Aorta (tissue), 5 donors: ENCODE data around the gene TERC. TPM values are rescaled to one million over a fixed set of nuclear protein-coding genes. Genes with fewer than 3 reads are reported as not detected.

ENCODE experiments used
- ATAC-seq: fragments of 200-7000 bp; cut with Tn5 transposase; one replicate; pipeline ENCODE4 v1.9.1; 2022; ENCODE audit warnings: moderate library complexity; ENCODE audit not compliant: low FRiP score
- DNase-seq, 2 donors: peaks; one replicate each; pipeline ENCODE4 v3.0.0-alpha.2; 2020
- H3K27ac ChIP-seq, 2 donors: one replicate each; pipeline ENCODE4 v1.5.1; 2013; ENCODE audit warnings: low read length in 2 of 2, mild to moderate bottlenecking in 2 of 2, moderate library complexity in 2 of 2, control low read depth in 1 of 2, inconsistent platforms in 1 of 2, low read depth in 1 of 2
- H3K27me3 ChIP-seq, 2 donors: one replicate each; pipeline ENCODE4 v1.6.1; 2013; ENCODE audit warnings: control low read depth in 1 of 2, low read length in 1 of 2, mild to moderate bottlenecking in 1 of 2, moderate library complexity in 1 of 2; ENCODE audit not compliant: insufficient read depth in 2 of 2, control insufficient read depth in 1 of 2
- H3K36me3 ChIP-seq, 2 donors: one replicate each; pipeline ENCODE4 v1.6.1; 2013; ENCODE audit warnings: control low read depth in 1 of 2, low read length in 1 of 2, mild to moderate bottlenecking in 1 of 2; ENCODE audit not compliant: insufficient read depth in 2 of 2, control insufficient read depth in 1 of 2
- H3K4me1 ChIP-seq, 2 donors: one replicate each; pipeline ENCODE4 v1.6.1; 2013; ENCODE audit warnings: low read length in 2 of 2, control low read depth in 1 of 2, mild to moderate bottlenecking in 1 of 2, moderate library complexity in 1 of 2; ENCODE audit not compliant: insufficient read depth in 2 of 2, control insufficient read depth in 1 of 2
- H3K4me3 ChIP-seq, 2 donors: one replicate each; pipeline ENCODE4 v1.5.1; 2013; ENCODE audit warnings: low read length in 2 of 2, control low read depth in 1 of 2, mild to moderate bottlenecking in 1 of 2
- H3K9me3 ChIP-seq: one replicate; pipeline ENCODE4 v1.6.1; 2013; ENCODE audit warnings: mild to moderate bottlenecking, low read length; ENCODE audit not compliant: control insufficient read depth
- WGBS, 2 donors: extraction: QIAGEN DNeasy Blood & Tissue Kit; methylation state at CpG; one replicate each; pipeline ENCODE4 v1.1.7; 2013; 5-methylcytosine and 5-hydroxymethylcytosine counted together
- intact Hi-C, 2 donors: fragments of 100-400 bp; cut with DNase I; formaldehyde crosslinking; loops; one replicate each; pipeline versions ENCODE4 v1.14.2 to v1.15.0; 2022
- polyA plus RNA-seq, 2 donors: library from polyadenylated mRNA; stranded (reverse); fragments of 200-250 nt; gene quantifications; one replicate each; pipeline ENCODE4 v1.2.3, GENCODE V29; 2013
- total RNA-seq, 2 donors: library from RNA; stranded (reverse); fragmentation: NEBNext Ultra II Directional; extraction: Animal tissue kit (Norgen Biotek cat#: 25700); gene quantifications; one replicate each; pipeline ENCODE4 v1.2.1, GENCODE V29; 2021
- donor health status: healthy with polysubstance abuse.
- donor health status: Bipolar disorder and iron deficiency.
- donor health status: DM: no; HTN: no; CAD: no.
- donor health status: DM: no; HTN: no; CAD: no.
- donor health status: DM: yes; HTN: yes; CAD: no.

The TERC gene
- total and polyA plus RNA-seq, 4 donors, result 12.4 TPM; not detected in 3

DNA sequence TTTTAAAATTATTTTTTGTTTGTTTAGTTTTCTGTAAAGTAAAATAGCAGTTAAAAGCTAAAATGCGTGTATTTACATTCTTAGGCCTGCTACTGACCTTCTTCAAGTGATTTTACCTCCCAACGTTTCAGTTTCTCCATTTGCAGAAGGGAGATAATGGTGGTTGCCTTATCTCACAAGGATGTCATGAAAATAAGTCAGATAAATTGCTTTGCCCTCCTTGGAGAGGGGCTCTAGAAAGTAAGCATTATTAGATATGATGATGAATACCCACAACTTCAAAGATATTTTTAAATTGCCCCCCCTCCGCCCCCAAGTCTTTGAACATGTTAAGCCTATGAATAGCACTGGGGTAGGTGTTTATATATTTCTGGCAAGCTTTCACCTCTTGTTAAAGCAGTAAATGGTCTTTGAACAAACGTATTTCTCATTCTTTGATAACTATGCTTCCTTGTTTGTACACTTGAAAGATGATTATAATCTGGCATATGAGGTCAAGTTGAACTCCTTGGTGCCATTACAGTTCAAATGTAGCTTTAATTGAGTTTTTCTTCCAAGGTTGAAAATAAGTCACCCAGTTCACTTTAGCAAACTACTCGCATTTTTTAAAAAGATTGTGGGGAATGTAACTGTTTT, 6.4 kb downstream of the TERC start:
- Histone ChIP-seq H3K36me3 (no peaks in the 10 kb centered on the region), H3K27me3 (no peaks in the 10 kb centered on the region), H3K4me3 (no peak overlapping the region), H3K4me1 (no peaks in the 10 kb centered on the region), H3K27ac (no peak overlapping the region), H3K9me3 (no peaks in the 10 kb centered on the region)
- 66 to 67% methylated on average over 5 of the region's 5 CpGs for WGBS, 2 donors
- DNase-seq (no peak), ATAC-seq (no peak)
- intact Hi-C loops, result no loop called here

DNA sequence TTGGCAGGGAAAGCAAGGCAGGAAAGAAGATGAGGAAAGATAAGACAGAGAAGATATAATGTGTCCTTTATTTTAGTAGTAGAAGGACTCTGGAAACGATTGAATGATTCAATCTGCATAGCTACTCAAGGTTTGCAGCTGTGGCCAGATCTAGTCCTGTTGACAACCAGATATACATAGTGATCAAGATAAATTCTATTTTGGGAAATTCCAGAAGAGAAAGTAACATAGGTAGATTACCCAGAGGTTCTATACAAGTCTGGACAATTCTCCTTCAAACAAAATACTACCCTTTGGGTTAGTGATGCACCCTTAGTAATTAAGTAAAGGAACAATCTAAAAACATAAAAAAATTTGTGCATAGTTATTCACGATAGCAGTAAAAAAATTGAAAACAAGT, 9.4 kb downstream of the TERC start:
- intact Hi-C loops, result no loop called here
- no peaks in the 10 kb centered on the region for H3K36me3 ChIP-seq
- H3K27ac ChIP-seq, result no peak overlapping the region
- ATAC-seq (no peak), DNase-seq (no peak)
- 71 to 79% methylated on average over 2 of the region's 2 CpGs for WGBS, 2 donors
- no peaks in the 10 kb centered on the region for H3K27me3 ChIP-seq
- H3K9me3 ChIP-seq, result no peaks in the 10 kb centered on the region
- no peak overlapping the region for H3K4me3 ChIP-seq
- no peaks in the 10 kb centered on the region for H3K4me1 ChIP-seq

DNA sequence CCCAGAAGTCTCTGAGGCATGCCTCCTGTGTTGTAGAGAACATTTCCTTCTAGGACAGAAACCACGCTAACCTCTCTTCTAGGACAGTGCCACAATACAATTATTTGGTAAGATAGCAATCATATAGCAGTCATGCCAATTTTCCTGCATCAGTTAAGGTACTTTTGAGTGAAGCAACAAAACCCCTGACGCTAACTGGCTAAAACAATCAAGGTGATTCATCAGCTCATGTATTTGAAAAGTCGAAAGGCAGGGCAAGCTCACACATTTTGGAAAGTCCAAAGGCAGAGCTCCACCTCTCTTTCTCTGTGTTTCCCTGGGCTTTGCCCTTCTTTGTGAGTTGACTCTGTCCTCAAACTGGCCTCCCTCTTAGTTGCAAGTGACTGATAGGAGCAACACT, 10.1 kb downstream of the TERC start:
- Histone ChIP-seq H3K36me3 (no peaks in the 10 kb centered on the region), H3K27me3 (no peaks in the 10 kb centered on the region), H3K4me1 (no peaks in the 10 kb centered on the region), H3K27ac (no peak overlapping the region), H3K9me3 (no peaks in the 10 kb centered on the region), H3K4me3 (no peak overlapping the region)
- DNase-seq (no peak), ATAC-seq (no peak)
- 89 to 97% methylated on average over 3 of the region's 3 CpGs for WGBS, 2 donors
- intact Hi-C loops, result no loop called here

- H3K4me3 ChIP-seq, result no peak overlapping the region
- intact Hi-C loops, result no loop called here
- no peak for DNase-seq
- WGBS, 2 donors, result 90 to 91% methylated on average over 2 of the region's 2 CpGs
- H3K27me3 ChIP-seq, result no peaks in the 10 kb centered on the region
- ATAC-seq, result no peak
- no peaks in the 10 kb centered on the region for H3K36me3 ChIP-seq
- no peaks in the 10 kb centered on the region for H3K9me3 ChIP-seq
- H3K4me1 ChIP-seq, result no peaks in the 10 kb centered on the region
- no peak overlapping the region for H3K27ac ChIP-seq
Observed at GRCh38 chr3:169751875-169752274, 13.0 kb downstream of the TERC start.

DNA sequence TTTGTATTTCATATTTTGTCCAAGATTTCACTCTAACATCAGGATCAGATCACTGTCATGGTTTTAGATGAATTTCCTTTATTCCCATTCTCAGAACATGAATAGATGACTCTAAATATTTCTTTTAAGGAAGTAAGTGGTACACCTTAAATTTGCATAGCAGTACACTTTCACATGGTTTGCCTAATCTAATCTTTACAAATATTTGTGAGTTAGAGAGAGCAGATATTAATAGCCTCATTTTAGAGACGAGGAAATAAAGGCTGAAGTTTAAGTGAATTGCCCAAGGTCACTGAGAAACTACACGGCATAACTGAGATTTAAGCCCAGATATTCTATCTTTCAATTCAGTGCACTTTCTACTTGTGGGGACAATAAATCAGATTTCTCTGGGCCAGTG, 14.2 kb downstream of the TERC start:
- DNase-seq, result no peak
- WGBS, 2 donors, result 37 to 47% methylated on average over 2 of the region's 2 CpGs

DNA sequence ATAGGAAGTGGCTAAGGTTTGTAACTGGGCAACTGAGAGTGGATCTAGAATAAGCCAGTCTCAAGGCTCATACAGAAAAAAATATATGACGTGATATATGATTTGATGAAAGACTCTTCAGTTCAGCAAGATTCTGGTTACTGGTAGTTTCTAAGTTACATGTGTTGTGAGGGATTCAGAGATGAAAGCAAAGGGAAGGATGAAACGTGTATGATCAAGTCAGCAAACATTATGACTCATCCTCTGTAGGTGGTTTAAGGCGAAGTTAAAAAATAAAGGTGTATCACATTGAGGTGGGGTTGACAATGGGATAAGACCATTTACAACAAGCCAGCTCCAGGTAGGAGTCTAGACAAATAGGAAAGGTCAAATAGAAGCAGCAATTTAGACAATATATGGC, 16.2 kb downstream of the TERC start:
- Histone ChIP-seq H3K27ac (no peak overlapping the region), H3K4me3 (no peak overlapping the region), H3K4me1 (no peaks in the 10 kb centered on the region), H3K9me3 (no peaks in the 10 kb centered on the region), H3K27me3 (no peaks in the 10 kb centered on the region), H3K36me3 (no peaks in the 10 kb centered on the region)
- ATAC-seq (no peak), DNase-seq (no peak)
- intact Hi-C loops, result loop anchor here (10.0 kb wide), 2 partner anchors 704 to 884 kb away; no protein-coding TSS in a partner anchor
- 84 to 90% methylated on average over 3 of the region's 3 CpGs for WGBS, 2 donors

More for the DNA sequence above, 14.2 kb downstream of the TERC start:
- Histone ChIP-seq H3K4me1 (no peaks in the 10 kb centered on the region), H3K27me3 (no peaks in the 10 kb centered on the region), H3K9me3 (no peaks in the 10 kb centered on the region), H3K27ac (no peak overlapping the region), H3K4me3 (no peak overlapping the region), H3K36me3 (no peaks in the 10 kb centered on the region)
- no peak for ATAC-seq
- intact Hi-C loops, result no loop called here

- H3K27me3 ChIP-seq, result no peaks in the 10 kb centered on the region
- 69 to 71% methylated on average over 6 of the region's 6 CpGs for WGBS, 2 donors
- ATAC-seq, result no peak
- intact Hi-C loops, result loop anchor here (10.0 kb wide), 2 partner anchors 702 to 882 kb away; no protein-coding TSS in a partner anchor
- H3K4me3 ChIP-seq, result no peak overlapping the region
- no peak overlapping the region for H3K27ac ChIP-seq
- H3K4me1 ChIP-seq, result no peaks in the 10 kb centered on the region
- H3K36me3 ChIP-seq, result no peaks in the 10 kb centered on the region
- no peaks in the 10 kb centered on the region for H3K9me3 ChIP-seq
- DNase-seq, result no peak
Observed at GRCh38 chr3:169746924-169747323, 17.9 kb downstream of the TERC start.

DNA sequence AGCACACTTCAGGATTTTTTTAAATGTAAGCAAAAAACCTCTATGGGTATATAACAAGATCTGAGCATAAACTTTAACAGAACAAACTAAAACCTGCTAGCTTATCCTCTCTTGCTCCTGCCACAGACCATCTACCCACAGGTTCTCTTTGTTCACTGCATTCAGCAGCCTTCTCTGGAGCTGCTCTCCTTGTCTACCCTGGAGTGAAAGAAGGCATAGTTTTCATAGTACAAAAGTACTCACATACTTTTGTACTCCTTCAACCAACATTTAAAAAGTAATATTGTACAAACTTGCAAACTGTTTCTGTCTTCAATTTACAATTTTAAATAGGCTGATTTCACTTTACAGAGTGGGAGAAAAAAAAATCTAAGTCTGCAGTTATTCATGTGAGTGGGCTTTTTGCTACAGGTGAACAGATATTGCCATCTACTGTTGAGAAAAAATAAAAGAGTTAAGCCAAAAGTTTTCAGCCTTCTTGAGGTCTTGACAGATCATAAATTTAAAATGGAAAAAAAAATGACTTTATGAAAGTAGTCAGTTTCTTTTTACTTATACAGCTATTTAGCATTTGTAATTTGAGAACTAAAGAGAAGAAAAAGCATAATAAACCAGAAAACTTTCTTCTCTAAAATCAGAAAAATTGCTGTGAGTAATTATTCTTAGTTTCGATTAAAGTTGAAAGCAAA, 20.4 kb downstream of the TERC start:
- no peaks in the 10 kb centered on the region for H3K4me1 ChIP-seq
- H3K27ac ChIP-seq, result no peak overlapping the region
- no peak overlapping the region for H3K4me3 ChIP-seq
- ATAC-seq, result no peak
- no peak for DNase-seq
- 0 to 20% methylated on average over 1 of the region's 1 CpG for WGBS, 2 donors
- H3K9me3 ChIP-seq, result no peaks in the 10 kb centered on the region
- no peaks in the 10 kb centered on the region for H3K27me3 ChIP-seq
- intact Hi-C loops, result loop anchor here (5.0 to 10.0 kb wide), 3 partner anchors 700 to 882 kb away; no protein-coding TSS in a partner anchor
- H3K36me3 ChIP-seq, result no peaks in the 10 kb centered on the region

- Histone ChIP-seq H3K36me3 (no peaks in the 10 kb centered on the region), H3K9me3 (no peaks in the 10 kb centered on the region), H3K4me1 (no peaks in the 10 kb centered on the region), H3K4me3 (no peak overlapping the region), H3K27ac (no peak overlapping the region), H3K27me3 (no peaks in the 10 kb centered on the region)
- 71 to 78% methylated on average over 2 of the region's 2 CpGs for WGBS, 2 donors
- intact Hi-C loops, result no loop called here
- no peak for ATAC-seq
- no peak for DNase-seq
Observed at GRCh38 chr3:169739067-169739466, 25.8 kb downstream of the TERC start.
